ENCODE measurements around the gene NR6A1.

The NR6A1 gene

DNA sequence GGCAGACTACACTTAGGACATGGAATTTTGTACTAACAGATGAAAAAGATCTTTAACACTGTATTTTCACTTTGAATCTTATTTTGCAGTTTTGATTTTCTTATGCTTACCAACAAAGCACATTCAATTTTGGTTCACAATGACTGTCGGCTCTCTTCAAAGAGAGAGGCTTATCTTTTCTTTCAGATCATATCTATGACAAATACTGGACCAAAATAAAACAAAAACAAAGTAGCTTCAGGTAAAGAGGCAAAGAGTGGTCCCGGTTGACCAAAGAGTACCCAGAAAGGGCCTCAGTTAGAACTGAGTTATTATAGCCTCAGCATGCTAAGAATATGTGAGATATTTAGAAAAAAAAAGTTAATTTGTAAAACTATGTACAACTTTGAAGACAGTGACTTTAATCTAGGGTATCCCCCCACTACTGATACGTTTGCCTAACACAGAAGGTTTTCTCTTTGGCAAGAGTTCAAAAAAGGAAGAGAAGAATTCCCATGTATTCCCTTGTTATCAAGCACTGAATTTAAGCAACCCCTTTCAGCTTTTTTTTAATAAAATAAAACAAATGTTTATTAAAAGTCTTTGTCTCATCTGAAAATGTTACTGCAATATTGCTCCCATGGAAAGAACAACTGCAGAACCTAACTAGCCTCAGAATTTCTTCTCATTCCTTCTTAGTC is 50.5 kb downstream of the NR6A1 start:
- no peaks in the 10 kb centered on the region for H3K36me3 ChIP-seq
- no peak overlapping the region for H3K4me3 ChIP-seq
- no peaks in the 10 kb centered on the region for H3K9me3 ChIP-seq (replicated peaks in 1 of 11)
- H3K27ac ChIP-seq = no peak overlapping the region
- no peak overlapping the region for H3K4me2 ChIP-seq
- no peaks in the 10 kb centered on the region for H3K4me1 ChIP-seq
- H4K20me1 ChIP-seq = no peaks in the 10 kb centered on the region; a peak in 1 of 22 replicates
- TF ChIP-seq Cebpa-rat (IDR thresholded peaks at IDR 0.05) = no peak
- no peaks in the 10 kb centered on the region for H3K27me3 ChIP-seq
- H3K9ac ChIP-seq = no peak overlapping the region

DNA sequence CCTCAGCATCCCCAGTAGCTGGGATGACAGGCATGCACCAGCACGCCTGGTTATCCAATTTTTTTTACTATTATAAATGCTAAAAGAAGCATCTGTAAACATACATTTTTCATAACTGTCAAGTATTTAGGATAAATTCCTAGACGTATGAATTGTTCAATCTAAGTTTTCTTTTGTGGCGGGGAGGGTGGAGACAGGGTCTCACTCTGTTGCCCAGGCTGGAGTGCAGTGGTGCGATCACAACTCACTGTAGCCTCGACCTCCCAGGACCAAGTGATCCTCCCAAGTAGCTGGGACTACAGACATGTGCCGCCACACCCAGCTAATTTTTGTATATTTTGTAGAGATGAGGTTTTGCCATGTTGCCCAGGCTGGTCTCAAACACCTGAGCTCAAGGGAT is 52.2 kb downstream of the NR6A1 start:
- no peak overlapping the region for H3K9ac ChIP-seq
- no peaks in the 10 kb centered on the region for H3K36me3 ChIP-seq
- H3K4me3 ChIP-seq = no peak overlapping the region
- no peak overlapping the region for H3K4me2 ChIP-seq
- no peak overlapping the region for H3K27ac ChIP-seq
- TF ChIP-seq Cebpa-rat (IDR thresholded peaks at IDR 0.05) = no peak
- H3K27me3 ChIP-seq = no peaks in the 10 kb centered on the region
- H4K20me1 ChIP-seq = no peaks in the 10 kb centered on the region; a peak in 1 of 22 replicates
- no peaks in the 10 kb centered on the region for H3K4me1 ChIP-seq
- no peaks in the 10 kb centered on the region for H3K9me3 ChIP-seq (replicated peaks in 1 of 11)

DNA sequence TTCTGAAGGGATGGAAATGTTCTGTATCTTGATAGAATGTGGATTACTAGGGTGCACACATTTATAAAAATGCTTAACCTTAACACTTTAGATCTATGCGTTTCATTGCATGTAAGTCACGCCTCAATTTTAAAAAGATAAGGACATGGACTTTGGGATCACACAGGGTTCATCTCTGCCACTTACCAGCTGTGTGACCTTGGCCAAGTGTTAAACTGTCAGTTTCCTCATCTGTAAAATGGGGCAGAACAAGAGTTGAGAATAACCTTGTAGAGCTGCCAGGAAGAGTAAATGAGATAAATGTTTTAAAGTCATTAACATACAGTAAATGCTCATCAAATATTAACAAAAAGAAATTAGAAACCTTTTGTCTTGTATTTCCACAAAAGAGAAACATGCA is 53.5 kb downstream of the NR6A1 start:
- Histone ChIP-seq H3K4me2 (no peak overlapping the region), H3K4me1 (no peaks in the 10 kb centered on the region), H3K36me3 (no peaks in the 10 kb centered on the region), H3K27ac (no peak overlapping the region), H3K4me3 (no peak overlapping the region), H3K27me3 (no peaks in the 10 kb centered on the region), H3K9ac (no peak overlapping the region), H4K20me1 (no peaks in the 10 kb centered on the region; a peak in 1 of 22 replicates), H3K9me3 (replicated peaks in 1 of 11) (no peaks in the 10 kb centered on the region)
- no peak for TF ChIP-seq Cebpa-rat (IDR thresholded peaks at IDR 0.05)

DNA sequence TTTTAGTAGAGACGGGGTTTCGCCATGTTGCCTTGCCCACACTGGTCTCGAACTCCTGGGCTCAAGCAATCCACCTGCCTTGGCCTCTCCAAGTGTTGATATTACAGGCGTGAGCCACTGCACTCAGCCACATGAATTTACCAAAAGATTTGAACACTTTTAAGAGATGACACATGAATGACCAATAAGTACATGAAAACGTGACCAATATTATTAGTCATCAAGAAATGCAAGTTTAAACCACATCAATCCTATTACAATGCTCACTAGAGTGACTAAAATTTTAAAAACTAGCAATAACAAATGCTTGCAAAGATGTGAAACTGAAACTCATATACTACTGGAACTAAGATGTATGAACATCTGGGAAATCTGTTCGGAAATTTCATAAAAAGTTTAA is 54.3 kb downstream of the NR6A1 start:
- H3K27me3 ChIP-seq = no peaks in the 10 kb centered on the region
- H3K4me3 ChIP-seq = no peak overlapping the region
- no peak overlapping the region for H3K27ac ChIP-seq
- no peaks in the 10 kb centered on the region for H3K4me1 ChIP-seq
- no peaks in the 10 kb centered on the region for H3K9me3 ChIP-seq (replicated peaks in 1 of 11)
- H3K4me2 ChIP-seq = no peak overlapping the region
- TF ChIP-seq Cebpa-rat (IDR thresholded peaks at IDR 0.05) = no peak
- no peak overlapping the region for H3K9ac ChIP-seq
- H4K20me1 ChIP-seq = no peaks in the 10 kb centered on the region; a peak in 1 of 22 replicates
- no peaks in the 10 kb centered on the region for H3K36me3 ChIP-seq

DNA sequence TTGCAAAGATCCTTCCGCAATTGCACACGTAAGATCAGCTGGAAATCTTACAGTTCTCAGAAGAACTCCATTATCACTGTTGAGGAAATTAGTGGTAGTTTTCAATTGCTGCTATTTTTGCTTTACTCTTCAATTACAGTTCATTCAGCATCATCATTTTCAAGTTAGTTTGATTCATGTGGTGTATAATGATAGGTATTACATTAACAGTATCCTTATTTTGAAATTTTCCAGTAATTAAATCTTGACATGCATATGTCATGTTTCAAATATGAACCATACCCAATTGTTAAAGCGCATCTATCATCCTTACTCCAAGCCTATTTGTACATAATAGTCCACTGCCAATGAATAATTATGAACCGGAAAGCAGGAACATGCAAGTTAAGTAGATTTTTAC is 60.3 kb downstream of the NR6A1 start:
- Histone ChIP-seq H3K27ac (no peak overlapping the region), H3K9ac (no peak overlapping the region), H3K9me3 (replicated peaks in 1 of 11) (no peaks in the 10 kb centered on the region), H4K20me1 (peaks cover 0 to 9% (median 0%) of the 10 kb centered on the region in 11 experiments; a peak in 4 of 22 replicates), H3K36me3 (peaks cover 0 to 11% (median 0%) of the 10 kb centered on the region in 11 experiments; a peak in 1 of 22 replicates), H3K4me2 (no peak overlapping the region), H3K4me3 (no peak overlapping the region), H3K27me3 (no peaks in the 10 kb centered on the region), H3K4me1 (no peaks in the 10 kb centered on the region; a peak in 1 of 20 replicates)
- TF ChIP-seq Cebpa-rat (IDR thresholded peaks at IDR 0.05) = no peak

DNA sequence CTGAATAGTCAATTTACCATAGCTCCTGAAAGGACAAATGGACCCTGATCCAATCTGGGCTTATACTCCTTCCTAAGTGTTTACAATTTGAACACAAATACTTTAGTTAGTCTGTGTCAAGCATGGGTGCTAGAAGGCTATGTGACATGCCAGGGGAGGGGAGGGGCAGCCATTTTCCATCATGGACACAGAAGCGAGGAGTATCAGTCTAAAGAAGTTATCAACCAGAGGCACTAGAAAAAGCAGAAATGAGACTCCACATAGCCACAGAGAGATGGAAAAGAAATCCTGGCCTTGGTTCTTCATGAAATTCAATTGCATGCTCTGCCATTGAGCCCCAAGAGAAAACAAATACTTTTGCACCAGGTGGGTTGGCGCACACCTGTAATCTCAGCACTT is 61.8 kb downstream of the NR6A1 start:
- H3K4me1 ChIP-seq = no peaks in the 10 kb centered on the region; a peak in 1 of 20 replicates
- peaks cover 0 to 9% (median 0%) of the 10 kb centered on the region in 11 experiments; a peak in 4 of 22 replicates for H4K20me1 ChIP-seq
- H3K9ac ChIP-seq = no peak overlapping the region
- no peak overlapping the region for H3K4me3 ChIP-seq
- no peaks in the 10 kb centered on the region for H3K9me3 ChIP-seq (replicated peaks in 1 of 11)
- H3K27me3 ChIP-seq = no peaks in the 10 kb centered on the region
- H3K36me3 ChIP-seq = peaks cover 0 to 17% (median 6%) of the 10 kb centered on the region in 11 experiments; a peak in 9 of 22 replicates
- TF ChIP-seq Cebpa-rat (IDR thresholded peaks at IDR 0.05) = no peak
- H3K27ac ChIP-seq = no peak overlapping the region
- no peak overlapping the region for H3K4me2 ChIP-seq

DNA sequence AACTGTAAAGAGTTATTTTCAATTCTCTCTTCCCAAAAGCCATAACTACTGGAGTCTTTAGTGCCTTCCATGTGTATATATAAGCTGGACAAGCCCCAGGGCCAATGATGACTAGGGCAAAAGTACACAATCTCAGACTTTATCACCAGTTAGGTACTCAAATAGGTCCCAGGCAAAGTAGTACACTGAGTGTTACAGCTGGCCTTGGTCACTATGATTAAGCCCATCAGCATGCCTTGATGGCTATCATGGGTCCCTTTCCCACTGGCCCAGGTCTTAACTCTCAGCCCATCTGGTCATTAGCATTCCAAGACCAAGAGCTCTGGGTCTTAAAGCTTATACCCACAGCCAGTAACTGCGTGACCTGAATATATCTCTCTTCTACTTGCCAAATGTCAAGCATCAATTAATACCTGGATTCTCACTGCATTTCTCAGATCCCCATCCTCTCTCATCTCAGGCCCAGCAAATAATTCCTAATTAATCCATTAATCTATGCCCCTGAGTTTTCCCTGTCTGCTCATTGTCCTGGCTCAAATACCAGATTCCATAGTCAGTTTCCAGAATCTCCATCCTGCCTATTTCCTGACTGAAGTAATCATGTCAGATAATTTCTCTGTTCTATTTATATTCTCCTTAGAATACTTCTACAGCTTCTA is 62.3 kb downstream of the NR6A1 start:
- Histone ChIP-seq H3K27me3 (no peaks in the 10 kb centered on the region), H3K4me2 (no peak overlapping the region), H3K27ac (no peak overlapping the region)

DNA sequence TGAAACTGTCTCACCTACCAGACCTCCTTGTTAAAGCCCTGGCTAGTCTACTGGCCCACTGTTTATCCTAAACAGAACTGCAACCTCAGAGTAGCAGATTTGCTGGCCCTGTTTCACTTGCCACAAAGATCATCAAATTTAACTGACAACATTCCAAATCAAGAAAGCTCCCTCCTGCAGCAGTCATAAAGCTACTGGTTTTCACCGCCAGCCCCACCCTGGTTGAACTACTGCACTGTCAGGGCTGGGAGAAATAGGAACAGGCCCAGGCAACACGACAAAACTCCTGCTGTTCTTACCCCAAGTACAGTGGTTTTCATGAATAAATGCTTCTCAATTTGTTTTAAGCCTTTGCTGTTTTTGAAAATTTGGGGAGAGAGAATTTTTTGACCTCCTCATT is 63.0 kb downstream of the NR6A1 start:
- Histone ChIP-seq H3K4me1 (no peaks in the 10 kb centered on the region; a peak in 1 of 20 replicates), H3K36me3 (peaks cover 0 to 29% (median 14%) of the 10 kb centered on the region in 11 experiments; a peak in 14 of 22 replicates), H3K9ac (no peak overlapping the region; a peak in 1 of 22 replicates), H3K9me3 (replicated peaks in 1 of 11) (peaks cover 0 to 8% (median 0%) of the 10 kb centered on the region in 11 experiments; a peak in 2 of 22 replicates), H3K4me2 (no peak overlapping the region), H3K27ac (no peak overlapping the region), H3K4me3 (no peak overlapping the region), H4K20me1 (peaks cover 0 to 9% (median 0%) of the 10 kb centered on the region in 11 experiments; a peak in 5 of 22 replicates), H3K27me3 (no peaks in the 10 kb centered on the region)
- TF ChIP-seq Cebpa-rat (IDR thresholded peaks at IDR 0.05) = no peak

More for the DNA sequence above, 62.3 kb downstream of the NR6A1 start:
- Histone ChIP-seq H3K9me3 (replicated peaks in 1 of 11) (0 out of 22 replicates have a peak, but pooled peaks cover 0 to under 1% (median 0%) of the 10 kb centered on the region in 11 experiments), H3K4me1 (no peaks in the 10 kb centered on the region; a peak in 1 of 20 replicates), H4K20me1 (peaks cover 0 to 9% (median 0%) of the 10 kb centered on the region in 11 experiments; a peak in 5 of 22 replicates), H3K4me3 (no peak overlapping the region), H3K9ac (0 out of 22 replicates have a peak overlapping the region, but pooled peaks of 1 of the 11 experiments have one; percentile 15), H3K36me3 (peaks cover 0 to 22% (median 8%) of the 10 kb centered on the region in 11 experiments; a peak in 12 of 22 replicates)
- no peak for TF ChIP-seq Cebpa-rat (IDR thresholded peaks at IDR 0.05)

DNA sequence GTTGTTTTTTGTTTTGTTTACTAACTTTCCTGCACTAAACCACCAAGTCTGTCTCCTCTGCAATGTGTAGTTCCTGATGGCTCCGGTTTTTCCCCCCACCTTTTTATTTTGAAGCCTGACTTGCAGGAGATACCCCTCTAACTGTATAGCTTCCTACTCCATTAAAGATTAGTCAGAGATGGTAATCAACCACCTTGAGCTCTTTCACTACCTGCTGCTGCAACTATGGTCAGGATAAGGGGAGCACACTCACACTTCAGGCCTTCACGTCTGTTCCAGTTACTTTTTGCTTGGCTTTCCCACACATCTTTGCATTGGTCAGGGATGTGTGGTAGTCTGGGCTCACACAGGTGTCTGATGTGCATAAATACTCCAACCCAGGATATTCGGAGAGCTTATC is 63.4 kb downstream of the NR6A1 start:
- H3K27me3 ChIP-seq = no peaks in the 10 kb centered on the region
- H3K27ac ChIP-seq = no peak overlapping the region
- H4K20me1 ChIP-seq = peaks cover 0 to 9% (median 0%) of the 10 kb centered on the region in 11 experiments; a peak in 5 of 22 replicates
- H3K36me3 ChIP-seq = peaks cover 0 to 33% (median 18%) of the 10 kb centered on the region in 11 experiments; a peak in 16 of 22 replicates
- H3K4me1 ChIP-seq = no peaks in the 10 kb centered on the region; a peak in 1 of 20 replicates
- no peak overlapping the region for H3K4me3 ChIP-seq
- H3K9me3 ChIP-seq (replicated peaks in 1 of 11) = peaks cover 0 to 12% (median 2%) of the 10 kb centered on the region in 11 experiments; a peak in 6 of 22 replicates
- H3K9ac ChIP-seq = no peak overlapping the region
- no peak for TF ChIP-seq Cebpa-rat (IDR thresholded peaks at IDR 0.05)
- no peak overlapping the region for H3K4me2 ChIP-seq
